Nephron progenitor cell (in vitro differentiated cells): ENCODE results near the gene MYO18B.

Experiments used
- DNase-seq: peaks from one replicate; pipeline ENCODE4 v3.0.0; 2021
- H3K27ac Mint-ChIP-seq: 2 replicates; pipeline ENCODE4 v1.8.0; 2021; ENCODE audit warnings: mild to moderate bottlenecking, moderate library complexity, mixed read lengths
- H3K27me3 Mint-ChIP-seq: 2 replicates; pipeline ENCODE4 v1.8.0; 2021; ENCODE audit warnings: mild to moderate bottlenecking, low read depth, mixed read lengths; ENCODE audit not compliant: poor library complexity
- H3K36me3 Mint-ChIP-seq: 2 replicates; pipeline ENCODE4 v1.8.0; 2021; ENCODE audit warnings: low read depth, mixed read lengths
- H3K4me1 Mint-ChIP-seq: 2 replicates; pipeline ENCODE4 v1.8.0; 2021; ENCODE audit warnings: mixed read lengths
- H3K4me3 Mint-ChIP-seq: 2 replicates; pipeline ENCODE4 v1.8.0; 2021; ENCODE audit warnings: mild to moderate bottlenecking, moderate library complexity, mixed read lengths
- H3K9me3 Mint-ChIP-seq: 2 replicates; pipeline ENCODE4 v1.8.0; 2021; ENCODE audit warnings: mild to moderate bottlenecking, moderate library complexity, mixed read lengths
- TF ChIP-seq, protein P1 (sequence below): fragments of 200-600 bp; sonication (generic); IDR thresholded peaks from 2 replicates; pipeline ENCODE4 v1.5.0; 2021; ENCODE audit warnings: antibody characterized with exemption

The MYO18B gene

DNA sequence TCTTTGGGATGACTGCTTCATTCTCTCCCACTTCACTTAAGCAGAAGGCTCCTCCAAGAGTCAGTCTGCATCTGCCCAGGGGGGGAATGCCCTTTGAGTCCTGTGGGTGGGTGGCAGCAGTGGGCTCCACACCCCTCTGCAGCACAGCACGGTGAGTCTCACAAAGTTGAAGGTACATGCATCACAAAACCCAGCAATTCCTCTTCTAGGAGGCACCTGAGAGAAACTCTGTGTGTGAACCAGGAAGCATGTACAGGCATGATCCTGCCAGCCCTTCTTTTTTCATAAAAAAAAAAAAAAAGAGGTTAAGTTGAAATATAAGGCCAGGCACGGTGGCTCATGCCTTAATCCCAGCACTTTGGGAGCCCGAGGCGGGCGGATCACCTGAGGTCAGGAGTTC lies 87.2 kb downstream of the MYO18B start:
- H3K4me3 Mint-ChIP-seq: no peak overlapping the region
- H3K36me3 Mint-ChIP-seq: no peaks in the 10 kb centered on the region
- H3K27ac Mint-ChIP-seq: no peak overlapping the region
- H3K27me3 Mint-ChIP-seq: peaks cover 18% of the 10 kb centered on the region
- H3K4me1 Mint-ChIP-seq: no peaks in the 10 kb centered on the region
- TF ChIP-seq, protein P1, sequence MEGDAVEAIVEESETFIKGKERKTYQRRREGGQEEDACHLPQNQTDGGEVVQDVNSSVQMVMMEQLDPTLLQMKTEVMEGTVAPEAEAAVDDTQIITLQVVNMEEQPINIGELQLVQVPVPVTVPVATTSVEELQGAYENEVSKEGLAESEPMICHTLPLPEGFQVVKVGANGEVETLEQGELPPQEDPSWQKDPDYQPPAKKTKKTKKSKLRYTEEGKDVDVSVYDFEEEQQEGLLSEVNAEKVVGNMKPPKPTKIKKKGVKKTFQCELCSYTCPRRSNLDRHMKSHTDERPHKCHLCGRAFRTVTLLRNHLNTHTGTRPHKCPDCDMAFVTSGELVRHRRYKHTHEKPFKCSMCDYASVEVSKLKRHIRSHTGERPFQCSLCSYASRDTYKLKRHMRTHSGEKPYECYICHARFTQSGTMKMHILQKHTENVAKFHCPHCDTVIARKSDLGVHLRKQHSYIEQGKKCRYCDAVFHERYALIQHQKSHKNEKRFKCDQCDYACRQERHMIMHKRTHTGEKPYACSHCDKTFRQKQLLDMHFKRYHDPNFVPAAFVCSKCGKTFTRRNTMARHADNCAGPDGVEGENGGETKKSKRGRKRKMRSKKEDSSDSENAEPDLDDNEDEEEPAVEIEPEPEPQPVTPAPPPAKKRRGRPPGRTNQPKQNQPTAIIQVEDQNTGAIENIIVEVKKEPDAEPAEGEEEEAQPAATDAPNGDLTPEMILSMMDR: no peak
- DNase-seq: no peak
- peaks cover 10% of the 10 kb centered on the region for H3K9me3 Mint-ChIP-seq

DNA sequence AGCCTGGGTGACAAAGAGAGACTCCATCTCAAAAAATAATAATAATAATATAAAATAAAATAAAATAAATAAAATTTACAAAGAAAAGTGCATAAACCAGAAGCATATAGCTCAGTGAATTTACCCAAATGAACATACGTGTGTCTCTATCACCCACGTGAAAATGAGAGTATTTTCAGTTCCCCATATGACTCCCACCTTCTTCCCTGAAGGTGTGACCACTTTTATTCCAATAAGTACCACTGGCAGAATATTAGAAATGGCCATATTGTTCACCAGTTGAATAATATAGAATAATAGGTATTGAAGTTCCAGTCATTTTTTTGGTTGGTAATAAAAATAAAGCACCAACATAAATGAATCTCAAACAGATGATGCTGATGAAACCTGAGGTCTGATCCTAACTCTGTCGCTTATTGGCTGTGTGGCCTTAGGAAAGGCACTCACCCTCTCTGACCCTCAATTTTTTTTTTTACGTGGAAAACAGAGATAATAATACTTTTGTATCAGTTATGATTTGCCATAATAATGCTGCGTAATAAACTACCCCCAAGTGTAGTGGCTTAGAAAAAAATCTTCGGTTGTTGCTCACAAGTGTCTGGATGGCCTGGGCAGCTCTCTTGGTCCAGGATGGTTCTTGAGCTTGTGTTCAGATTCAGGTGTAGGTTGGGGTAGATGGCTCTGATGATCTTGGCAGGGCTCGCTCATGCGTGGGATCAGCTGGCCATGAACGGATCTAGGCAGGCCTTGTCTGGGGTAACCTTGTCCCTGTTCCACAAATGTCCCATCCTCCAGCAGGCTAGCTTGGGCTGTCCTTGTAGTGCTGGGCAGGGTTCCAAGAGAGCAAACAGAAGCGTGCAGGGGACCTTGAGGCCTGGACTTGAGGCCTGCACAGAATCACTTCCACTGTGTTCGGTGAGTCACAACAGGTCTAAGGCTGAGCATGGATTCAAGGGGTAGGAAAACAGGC lies 88.1 kb downstream of the MYO18B start:
- peaks cover 19% of the 10 kb centered on the region for H3K27me3 Mint-ChIP-seq
- no peaks in the 10 kb centered on the region for H3K4me1 Mint-ChIP-seq

DNA sequence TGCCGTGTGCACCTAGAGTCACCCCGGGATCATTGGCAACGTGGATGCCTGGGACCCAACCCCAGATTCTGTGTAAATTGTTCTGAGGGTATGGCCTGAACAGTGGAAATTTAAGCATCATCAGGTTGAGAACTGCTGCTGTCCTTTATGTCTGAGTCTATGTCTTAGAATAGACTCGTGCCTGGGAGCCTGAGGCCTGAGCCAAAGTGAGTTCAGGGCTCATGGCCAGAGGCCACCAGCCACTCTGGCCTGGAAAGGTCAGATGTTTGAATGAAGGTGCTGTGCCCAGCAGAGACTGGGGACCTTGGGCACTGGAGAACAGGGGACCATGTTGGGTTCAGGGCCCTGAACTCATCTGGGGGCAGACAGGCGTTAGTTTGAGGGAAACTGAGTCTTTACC lies 91.1 kb downstream of the MYO18B start:
- no peak for DNase-seq
- no peaks in the 10 kb centered on the region for H3K36me3 Mint-ChIP-seq
- TF ChIP-seq, protein P1: no peak
- peaks cover 19% of the 10 kb centered on the region for H3K27me3 Mint-ChIP-seq
- no peaks in the 10 kb centered on the region for H3K4me1 Mint-ChIP-seq
- H3K9me3 Mint-ChIP-seq: peaks cover 10% of the 10 kb centered on the region
- H3K4me3 Mint-ChIP-seq: no peak overlapping the region
- H3K27ac Mint-ChIP-seq: no peak overlapping the region

More for the DNA sequence above, 88.1 kb downstream of the MYO18B start:
- no peak overlapping the region for H3K4me3 Mint-ChIP-seq
- H3K36me3 Mint-ChIP-seq: no peaks in the 10 kb centered on the region
- no peak for DNase-seq
- peaks cover 10% of the 10 kb centered on the region for H3K9me3 Mint-ChIP-seq
- TF ChIP-seq, protein P1: no peak
- no peak overlapping the region for H3K27ac Mint-ChIP-seq

DNA sequence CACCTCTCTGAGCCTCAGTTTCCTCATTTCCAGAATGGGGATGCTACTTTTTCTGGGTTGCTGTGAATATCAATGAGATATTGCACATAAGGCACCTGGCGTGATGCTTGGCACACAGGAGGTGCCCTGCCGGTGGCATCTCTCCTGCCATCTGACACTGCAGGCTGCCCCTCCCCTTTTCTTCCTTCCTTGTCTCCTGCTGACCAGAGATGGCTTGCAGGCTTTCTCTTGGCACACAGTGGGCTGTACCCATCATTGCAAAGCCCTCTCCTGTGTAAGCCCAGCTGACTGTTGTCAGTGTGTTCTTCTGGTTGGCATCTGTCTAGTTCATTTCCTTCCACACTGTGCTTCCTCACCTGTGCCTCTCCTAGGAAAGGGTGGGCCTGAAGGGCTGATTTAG lies 91.7 kb downstream of the MYO18B start:
- H3K36me3 Mint-ChIP-seq: no peaks in the 10 kb centered on the region
- DNase-seq: no peak
- TF ChIP-seq, protein P1: no peak
- H3K27me3 Mint-ChIP-seq: peaks cover 19% of the 10 kb centered on the region
- no peak overlapping the region for H3K27ac Mint-ChIP-seq
- H3K9me3 Mint-ChIP-seq: peaks cover 10% of the 10 kb centered on the region
- H3K4me1 Mint-ChIP-seq: no peaks in the 10 kb centered on the region
- no peak overlapping the region for H3K4me3 Mint-ChIP-seq

DNA sequence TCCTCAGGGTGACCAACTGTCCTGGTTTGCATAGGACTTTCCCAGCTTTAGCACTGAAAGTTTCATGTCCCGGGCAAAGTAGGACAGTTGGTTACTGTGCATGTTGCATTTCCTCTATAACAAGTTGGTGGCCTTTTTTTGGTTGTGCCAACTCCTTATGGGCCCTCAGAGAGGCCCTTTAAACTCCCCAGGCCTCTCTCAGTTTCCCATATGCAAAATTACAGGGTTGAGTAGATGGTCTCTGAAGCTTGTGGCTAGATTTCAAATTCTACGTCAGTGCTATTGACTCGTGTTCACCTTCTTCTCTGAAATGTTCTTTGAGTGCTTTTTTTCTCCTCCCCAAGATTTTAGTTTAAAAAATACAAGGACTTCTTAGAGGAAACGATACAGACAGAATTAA lies 92.5 kb downstream of the MYO18B start:
- DNase-seq: no peak
- H3K27ac Mint-ChIP-seq: no peak overlapping the region
- no peak overlapping the region for H3K4me3 Mint-ChIP-seq
- TF ChIP-seq, protein P1: no peak
- peaks cover 18% of the 10 kb centered on the region for H3K27me3 Mint-ChIP-seq
- H3K9me3 Mint-ChIP-seq: peaks cover 10% of the 10 kb centered on the region
- no peaks in the 10 kb centered on the region for H3K36me3 Mint-ChIP-seq
- peaks cover 6% of the 10 kb centered on the region for H3K4me1 Mint-ChIP-seq

DNA sequence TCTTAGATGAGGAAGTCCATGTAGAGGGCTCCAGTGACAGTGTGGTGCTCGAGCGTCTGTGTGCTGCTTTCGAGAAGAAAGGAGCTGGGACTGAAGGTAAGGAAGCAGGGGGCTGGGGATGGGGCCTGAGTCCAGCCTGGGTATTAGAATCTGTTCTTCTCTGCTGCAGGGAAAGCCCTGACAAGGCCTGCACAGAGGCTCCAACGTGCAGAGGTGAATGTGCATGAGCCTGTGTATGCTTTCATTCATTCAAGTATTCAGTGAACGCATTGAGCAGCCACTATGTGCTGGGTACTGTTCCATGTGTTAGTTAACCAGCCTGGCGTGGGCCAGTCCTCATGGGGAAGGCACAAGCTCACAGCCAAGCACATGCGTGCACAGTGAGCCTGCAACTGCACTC lies 93.4 kb downstream of the MYO18B start:
- Mint-ChIP-seq H3K36me3 (no peaks in the 10 kb centered on the region), H3K4me1 (peaks cover 15% of the 10 kb centered on the region), H3K9me3 (peaks cover 7% of the 10 kb centered on the region), H3K4me3 (no peak overlapping the region), H3K27me3 (peaks cover 18% of the 10 kb centered on the region), H3K27ac (no peak overlapping the region)
- TF ChIP-seq, protein P1: no peak
- DNase-seq: no peak
